GM12878 (cell line): ENCODE measurements around the gene SLX9.

Source experiments
- EP300 ChIP-seq, 2 experiments: fragments of 150-350 bp in 1 of 2; IDR thresholded peaks; 2 replicates each; pipeline ENCODE4 v1.6.1; 2011 to 2012; ENCODE audit warnings: low read depth in 2 of 2, low read length in 2 of 2, borderline replicate concordance in 1 of 2, improper control_type of control experiment in 1 of 2, inconsistent platforms in 1 of 2; ENCODE audit not compliant: control insufficient read depth in 1 of 2
- GABPA ChIP-seq: IDR thresholded peaks from 2 replicates; pipeline ENCODE4 v1.6.1; 2014; ENCODE audit warnings: antibody characterized with exemption, low read depth, mild to moderate bottlenecking, inconsistent platforms
- POLR2AphosphoS5 ChIP-seq: IDR thresholded peaks from 2 replicates; pipeline ENCODE4 v1.6.1; 2011; ENCODE audit warnings: mild to moderate bottlenecking, low read length, inconsistent platforms
- RAD51 ChIP-seq: fragments of 450-650 bp; IDR thresholded peaks from 2 replicates; pipeline ENCODE4 v1.6.1; 2016; ENCODE audit warnings: moderate library complexity, mild to moderate bottlenecking, inconsistent platforms
- RELA ChIP-seq: fragments of 450-650 bp; IDR thresholded peaks from 2 replicates; pipeline ENCODE4 v1.8.0; 2014; ENCODE audit warnings: borderline replicate concordance; ENCODE audit not compliant: partially characterized antibody
- STAT3 ChIP-seq: IDR thresholded peaks from 2 replicates; pipeline ENCODE4 v1.6.1; 2011; ENCODE audit warnings: low read depth, low read length, improper control_type of control experiment
- TF ChIP-seq, protein P1 (sequence below): fragments of 450-650 bp; IDR thresholded peaks from 2 replicates; pipeline ENCODE4 v1.6.1; 2014; ENCODE audit warnings: mild to moderate bottlenecking
- TF ChIP-seq, protein P2 (sequence below), 3 experiments: IDR thresholded peaks in 2 of 3; conservative IDR thresholded peaks in 1 of 3; 2 replicates each; pipeline ENCODE4 v1.5.1; 2011; ENCODE audit warnings: low read depth in 3 of 3, low read length in 3 of 3, mild to moderate bottlenecking in 3 of 3, control low read depth in 2 of 3, moderate library complexity in 2 of 3, inconsistent platforms in 1 of 3, mixed read lengths in 1 of 3; ENCODE audit not compliant: control insufficient read depth in 2 of 3, insufficient read depth in 1 of 3; ENCODE audit errors: extremely low read depth in 1 of 3

DNA sequence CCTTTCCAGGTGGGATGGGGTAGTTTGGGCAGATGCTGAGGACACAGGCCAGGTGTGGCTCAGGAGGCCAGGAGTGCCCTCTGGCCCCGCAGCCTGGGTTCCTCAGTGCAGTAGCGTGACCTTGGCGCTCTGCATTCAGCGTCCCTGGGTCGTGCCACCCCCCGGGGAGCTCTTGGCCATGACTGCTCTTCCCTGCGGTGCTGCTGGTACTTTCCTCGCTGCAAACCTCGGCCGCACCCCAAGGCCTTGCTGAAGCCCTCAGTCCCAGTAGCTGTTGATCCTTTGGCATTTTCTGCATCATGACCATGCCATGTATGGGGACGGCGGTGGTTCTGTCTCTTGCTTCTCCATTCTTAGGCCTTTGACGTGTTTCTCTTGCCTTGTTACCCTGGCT, 13.8 kb downstream of the SLX9 start:
- no peak for TF ChIP-seq EP300 (IDR thresholded peaks at IDR 0.05; ENCODE audit: borderline replicate concordance in 1 of 2, control insufficient read depth in 1 of 2, low read depth in 2 of 2, low read length in 2 of 2)
- TF ChIP-seq, protein P1, sequence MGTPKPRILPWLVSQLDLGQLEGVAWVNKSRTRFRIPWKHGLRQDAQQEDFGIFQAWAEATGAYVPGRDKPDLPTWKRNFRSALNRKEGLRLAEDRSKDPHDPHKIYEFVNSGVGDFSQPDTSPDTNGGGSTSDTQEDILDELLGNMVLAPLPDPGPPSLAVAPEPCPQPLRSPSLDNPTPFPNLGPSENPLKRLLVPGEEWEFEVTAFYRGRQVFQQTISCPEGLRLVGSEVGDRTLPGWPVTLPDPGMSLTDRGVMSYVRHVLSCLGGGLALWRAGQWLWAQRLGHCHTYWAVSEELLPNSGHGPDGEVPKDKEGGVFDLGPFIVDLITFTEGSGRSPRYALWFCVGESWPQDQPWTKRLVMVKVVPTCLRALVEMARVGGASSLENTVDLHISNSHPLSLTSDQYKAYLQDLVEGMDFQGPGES = no peak
- no peak for TF ChIP-seq POLR2AphosphoS5
- TF ChIP-seq, protein P2, sequence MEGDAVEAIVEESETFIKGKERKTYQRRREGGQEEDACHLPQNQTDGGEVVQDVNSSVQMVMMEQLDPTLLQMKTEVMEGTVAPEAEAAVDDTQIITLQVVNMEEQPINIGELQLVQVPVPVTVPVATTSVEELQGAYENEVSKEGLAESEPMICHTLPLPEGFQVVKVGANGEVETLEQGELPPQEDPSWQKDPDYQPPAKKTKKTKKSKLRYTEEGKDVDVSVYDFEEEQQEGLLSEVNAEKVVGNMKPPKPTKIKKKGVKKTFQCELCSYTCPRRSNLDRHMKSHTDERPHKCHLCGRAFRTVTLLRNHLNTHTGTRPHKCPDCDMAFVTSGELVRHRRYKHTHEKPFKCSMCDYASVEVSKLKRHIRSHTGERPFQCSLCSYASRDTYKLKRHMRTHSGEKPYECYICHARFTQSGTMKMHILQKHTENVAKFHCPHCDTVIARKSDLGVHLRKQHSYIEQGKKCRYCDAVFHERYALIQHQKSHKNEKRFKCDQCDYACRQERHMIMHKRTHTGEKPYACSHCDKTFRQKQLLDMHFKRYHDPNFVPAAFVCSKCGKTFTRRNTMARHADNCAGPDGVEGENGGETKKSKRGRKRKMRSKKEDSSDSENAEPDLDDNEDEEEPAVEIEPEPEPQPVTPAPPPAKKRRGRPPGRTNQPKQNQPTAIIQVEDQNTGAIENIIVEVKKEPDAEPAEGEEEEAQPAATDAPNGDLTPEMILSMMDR (IDR thresholded peaks at IDR 0.05 in 2 of 3, conservative IDR thresholded peaks at IDR 0.05 in 1 of 3; ENCODE audit: control insufficient read depth in 2 of 3, extremely low read depth in 1 of 3, insufficient read depth in 1 of 3, low read depth in 3 of 3, low read length in 3 of 3) = no peak
- TF ChIP-seq RAD51 = no peak
- no peak for TF ChIP-seq STAT3
- TF ChIP-seq GABPA = no peak
- TF ChIP-seq RELA = no peak
